Transverse colon (tissue), 4 donors: ENCODE data around the gene SEMA3F. TPM values are rescaled to one million over a fixed set of nuclear protein-coding genes. Genes with fewer than 3 reads are reported as not detected.

Source experiments
- DNase-seq: peaks from one replicate; pipeline ENCODE4 v3.0.0-alpha.2; 2019
- H3K27ac ChIP-seq, 4 donors: fragments of 200-600 bp; sonication (generic); 2 replicates each; pipeline ENCODE4 v1.5.1; 2016 to 2018; ENCODE audit warnings: inconsistent platforms in 4 of 4
- H3K27me3 ChIP-seq: fragments of 200-600 bp; sonication (generic); 2 replicates; pipeline ENCODE4 v1.5.1; 2017; ENCODE audit warnings: inconsistent platforms
- H3K36me3 ChIP-seq, 4 donors: fragments of 200-600 bp; sonication (generic); 2 replicates each; pipeline ENCODE4 v1.5.1; 2017 to 2019; ENCODE audit warnings: inconsistent platforms in 4 of 4
- H3K4me1 ChIP-seq, 4 donors: fragments of 200-600 bp; sonication (generic); 2 replicates each; pipeline ENCODE4 v1.5.1; 2017 to 2020; ENCODE audit warnings: inconsistent platforms in 4 of 4
- H3K4me3 ChIP-seq, 4 donors: fragments of 200-600 bp; sonication (generic); 1 replicate in 1 of 4; 2 replicates in 3 of 4; pipeline versions ENCODE4 v1.5.1 to v1.6.1; 2017 to 2019; ENCODE audit warnings: inconsistent platforms in 4 of 4
- H3K9me3 ChIP-seq, 2 donors: fragments of 200-600 bp; sonication (generic); 2 replicates each; pipeline ENCODE4 v1.5.1; 2017 to 2019; ENCODE audit warnings: inconsistent platforms in 2 of 2
- CTCF ChIP-seq, 5 experiments: fragments of 200-600 bp in 3 of 5; fragments of 450-650 bp in 2 of 5; sonication (generic) in 3 of 5; IDR thresholded peaks; 1 replicate in 2 of 5; 2 replicates in 3 of 5; pipeline ENCODE4 v1.5.1; 2016 to 2017; ENCODE audit warnings: antibody characterized with exemption in 5 of 5, inconsistent platforms in 3 of 5, mild to moderate bottlenecking in 2 of 5, moderate library complexity in 1 of 5
- EP300 ChIP-seq: sonication (generic); formaldehyde crosslinking; IDR thresholded peaks from one replicate; pipeline ENCODE4 v1.6.1; 2017; ENCODE audit warnings: antibody characterized with exemption, low read depth
- POLR2A ChIP-seq: fragments of 450-650 bp; IDR thresholded peaks from one replicate; pipeline ENCODE4 v1.6.1; 2016; ENCODE audit warnings: antibody characterized with exemption, mild to moderate bottlenecking, moderate library complexity
- POLR2AphosphoS5 ChIP-seq, 3 donors: sonication (generic); formaldehyde crosslinking; IDR thresholded peaks; one replicate each; pipeline ENCODE4 v1.6.1; 2016; ENCODE audit warnings: antibody characterized with exemption in 3 of 3
- WGBS, 2 donors: methylation state at CpG; one replicate each; pipeline ENCODE4 v1.1.5; 2018; ENCODE audit warnings: low coverage in 1 of 2; 5-methylcytosine and 5-hydroxymethylcytosine counted together
- in situ Hi-C, 4 donors: fragments of 200-750 bp; cut with MboI; loops; one replicate each; pipeline versions ENCODE4 v1.15.0 to v1.15.1; 2017; ENCODE audit warnings: low sequenced_read_pairs in 3 of 4, low pct_ligation_motif_present in 1 of 4, low pct_unique_long_range_greater_than_20kb in 1 of 4
- intact Hi-C: fragments of 100-400 bp; cut with DNase I; formaldehyde crosslinking; loops from one replicate; pipeline ENCODE4 v1.15.1; 2023; ENCODE audit warnings: low total_unique reads
- total RNA-seq, 4 donors: library from RNA; depleted of rRNA; stranded (reverse); fragments of >200 nt; gene quantifications; one replicate each; pipeline ENCODE4 v1.1.0, GENCODE V29; 2016

SEMA3F gene
- total RNA-seq, 4 donors from 2014 or later = 1.9 to 30.6 (median 3.8) TPM

- Histone ChIP-seq H3K4me3 (no peak overlapping the region), H3K4me1 (peaks cover 0 to 20% (median 15%) of the 10 kb centered on the region in 4 donors), H3K27ac (no peak overlapping the region), H3K27me3 (peaks cover 46% of the 10 kb centered on the region), H3K36me3 (no peaks in the 10 kb centered on the region), H3K9me3 (no peaks in the 10 kb centered on the region)
- DNase-seq = no peak
- WGBS, 2 donors = 44% methylated on average over 36 of the region's 36 CpGs; no CpG with 5 or more reads in 1 of the 2 donors
- intact Hi-C loops (loop anchor here (5.0 kb wide), 1 partner anchor 79 kb away; no protein-coding TSS in a partner anchor), in situ Hi-C loops (loop anchor here in 3 of 4 donors (5.0 to 10.0 kb wide), 3 partner anchors 34 to 79 kb away; no protein-coding TSS in a partner anchor)
- TF ChIP-seq CTCF (IDR thresholded peaks at IDR 0.05) (no peak), EP300 (no peak), POLR2AphosphoS5 (IDR thresholded peaks at IDR 0.05) (no peak), POLR2A (no peak)
Measured at GRCh38 chr3:50193286-50193685, 38.2 kb downstream of the SEMA3F start.

GRCh38 chr3:50193746-50194127, 38.6 kb downstream of the SEMA3F start:
- Histone ChIP-seq H3K36me3 (no peaks in the 10 kb centered on the region), H3K27ac (no peak overlapping the region), H3K4me1 (peaks cover 0 to 20% (median 15%) of the 10 kb centered on the region in 4 donors), H3K9me3 (no peaks in the 10 kb centered on the region), H3K27me3 (peaks cover 50% of the 10 kb centered on the region), H3K4me3 (no peak overlapping the region)
- TF ChIP-seq POLR2A = no peak
- no peak for TF ChIP-seq CTCF (IDR thresholded peaks at IDR 0.05)
- TF ChIP-seq POLR2AphosphoS5 (IDR thresholded peaks at IDR 0.05) = no peak
- TF ChIP-seq EP300 = no peak
- intact Hi-C loops (loop anchor here (2.0 to 5.0 kb wide), 2 partner anchors 31 to 79 kb away; no protein-coding TSS in a partner anchor), in situ Hi-C loops (loop anchor here in 3 of 4 donors (5.0 to 10.0 kb wide), 3 partner anchors 34 to 79 kb away; no protein-coding TSS in a partner anchor)
- 46% methylated on average over 31 of the region's 34 CpGs; no CpG with 5 or more reads in 1 of the 2 donors for WGBS, 2 donors
- no peak for DNase-seq

- peak overlapping the region in 1 of 4 donors; percentile 2 for H3K4me3 ChIP-seq
- no peaks in the 10 kb centered on the region for H3K9me3 ChIP-seq
- TF ChIP-seq CTCF (IDR thresholded peaks at IDR 0.05) (peak; percentile 58 to 80 (median 71)), POLR2AphosphoS5 (IDR thresholded peaks at IDR 0.05) (no peak), POLR2A (no peak), EP300 (no peak)
- 13% methylated on average over 67 of the region's 70 CpGs; no CpG with 5 or more reads in 1 of the 2 donors for WGBS, 2 donors
- peak; percentile 74 for DNase-seq
- H3K36me3 ChIP-seq = no peaks in the 10 kb centered on the region
- peaks cover 0 to 20% (median 15%) of the 10 kb centered on the region in 4 donors for H3K4me1 ChIP-seq
- intact Hi-C loops = loop anchor here (2.0 to 5.0 kb wide), 2 partner anchors 30 to 78 kb away; no protein-coding TSS in a partner anchor
- in situ Hi-C loops = loop anchor here in 3 of 4 donors (5.0 to 10.0 kb wide), 3 partner anchors 33 to 78 kb away; no protein-coding TSS in a partner anchor
- peaks cover 56% of the 10 kb centered on the region for H3K27me3 ChIP-seq
- no peak overlapping the region for H3K27ac ChIP-seq
Measured at GRCh38 chr3:50194128-50194902, 39.2 kb downstream of the SEMA3F start.

GRCh38 chr3:50194903-50195500, 39.9 kb downstream of the SEMA3F start:
- in situ Hi-C loops (loop anchor here in 3 of 4 donors (5.0 to 10.0 kb wide), 3 partner anchors 32 to 77 kb away; no protein-coding TSS in a partner anchor), intact Hi-C loops (loop anchor here (2.0 to 5.0 kb wide), 2 partner anchors 30 to 77 kb away; no protein-coding TSS in a partner anchor)
- Histone ChIP-seq H3K36me3 (no peaks in the 10 kb centered on the region), H3K27me3 (peaks cover 63% of the 10 kb centered on the region), H3K27ac (no peak overlapping the region), H3K9me3 (no peaks in the 10 kb centered on the region), H3K4me1 (peaks cover 0 to 20% (median 15%) of the 10 kb centered on the region in 4 donors), H3K4me3 (peak overlapping the region in 1 of 4 donors; percentile 2)
- 57 to 80% methylated on average over 1 to 14 of the region's 14 CpGs for WGBS, 2 donors
- no peak for DNase-seq
- no peak for TF ChIP-seq CTCF (IDR thresholded peaks at IDR 0.05)
- TF ChIP-seq POLR2A = no peak
